ENCODE measurements around the gene PTGIR. TPM values are rescaled to one million over a fixed set of nuclear protein-coding genes. Genes with fewer than 3 reads are reported as not detected.

Gene PTGIR
- total RNA-seq, 1 experiment from 2014 or later, result not detected

- no TSS peak for BruUV-seq (replicated peaks)
- DNase-seq (ENCODE audit: low spot score), result peak; percentile 87
- no peaks in the 10 kb centered on the region for H3K9me3 ChIP-seq (ENCODE audit: low read depth, low read length, poor library complexity, severe bottlenecking)
- peaks cover 9% of the 10 kb centered on the region for H3K4me1 ChIP-seq (ENCODE audit: insufficient read depth, low read length, poor library complexity, severe bottlenecking)
- intact Hi-C loops (cut with micrococcal nuclease; ENCODE audit: unreplicated experiment), result no loop called here
- CTCF ChIA-PET, result no interaction called here
- H3K36me3 ChIP-seq (ENCODE audit: insufficient read depth, low read length, poor library complexity, severe bottlenecking), result no peaks in the 10 kb centered on the region
- no peaks in the 10 kb centered on the region for H3K27me3 ChIP-seq (replicated peaks; ENCODE audit: insufficient read depth, low read depth, low read length, poor library complexity)
- POLR2A ChIA-PET (ENCODE audit: low non-redundant PET), result no interaction called here
- H3K27ac ChIP-seq (ENCODE audit: low read depth, low read length, poor library complexity, severe bottlenecking), result no peak overlapping the region
- no peak for TF ChIP-seq EZH2 (IDR thresholded peaks at IDR 0.05; ENCODE audit: borderline replicate concordance, low read depth, low read length, poor library complexity, severe bottlenecking)
- TF ChIP-seq CTCF (conservative IDR thresholded peaks at IDR 0.05; ENCODE audit: low read depth, low read length), result no peak
- H3K4me3 ChIP-seq (ENCODE audit: low read depth, low read length, poor library complexity, severe bottlenecking), result no peak overlapping the region
Measured at GRCh38 chr19:46574533-46574932, 50.4 kb downstream of the PTGIR start.

GRCh38 chr19:46573679-46574498, 51.0 kb downstream of the PTGIR start:
- no TSS peak for BruUV-seq (replicated peaks)
- CTCF ChIA-PET, result interaction anchor here (1.0 kb wide), 1 partner anchor 28 kb away, joined by 8 read pairs; no protein-coding TSS in a partner anchor
- no peaks in the 10 kb centered on the region for H3K27me3 ChIP-seq (replicated peaks; ENCODE audit: insufficient read depth, low read depth, low read length, poor library complexity)
- no peaks in the 10 kb centered on the region for H3K36me3 ChIP-seq (ENCODE audit: insufficient read depth, low read length, poor library complexity, severe bottlenecking)
- POLR2A ChIA-PET (ENCODE audit: low non-redundant PET), result no interaction called here
- intact Hi-C loops (cut with micrococcal nuclease; ENCODE audit: unreplicated experiment), result no loop called here
- no peak overlapping the region for H3K4me3 ChIP-seq (ENCODE audit: low read depth, low read length, poor library complexity, severe bottlenecking)
- TF ChIP-seq CTCF (conservative IDR thresholded peaks at IDR 0.05; ENCODE audit: low read depth, low read length) (no peak), EZH2 (IDR thresholded peaks at IDR 0.05; ENCODE audit: borderline replicate concordance, low read depth, low read length, poor library complexity, severe bottlenecking) (no peak)
- H3K9me3 ChIP-seq (ENCODE audit: low read depth, low read length, poor library complexity, severe bottlenecking), result no peaks in the 10 kb centered on the region
- H3K4me1 ChIP-seq (ENCODE audit: insufficient read depth, low read length, poor library complexity, severe bottlenecking), result peaks cover 9% of the 10 kb centered on the region
- no peak overlapping the region for H3K27ac ChIP-seq (ENCODE audit: low read depth, low read length, poor library complexity, severe bottlenecking)
- DNase-seq (ENCODE audit: low spot score), result no peak

- H3K9me3 ChIP-seq (ENCODE audit: low read depth, low read length, poor library complexity, severe bottlenecking), result no peaks in the 10 kb centered on the region
- H3K36me3 ChIP-seq (ENCODE audit: insufficient read depth, low read length, poor library complexity, severe bottlenecking), result no peaks in the 10 kb centered on the region
- intact Hi-C loops (cut with micrococcal nuclease; ENCODE audit: unreplicated experiment), result no loop called here
- no peak overlapping the region for H3K27ac ChIP-seq (ENCODE audit: low read depth, low read length, poor library complexity, severe bottlenecking)
- no peaks in the 10 kb centered on the region for H3K27me3 ChIP-seq (replicated peaks; ENCODE audit: insufficient read depth, low read depth, low read length, poor library complexity)
- TF ChIP-seq CTCF (conservative IDR thresholded peaks at IDR 0.05; ENCODE audit: low read depth, low read length), result peak; percentile 46
- TF ChIP-seq EZH2 (IDR thresholded peaks at IDR 0.05; ENCODE audit: borderline replicate concordance, low read depth, low read length, poor library complexity, severe bottlenecking), result no peak
- BruUV-seq (replicated peaks), result no TSS peak
- DNase-seq (ENCODE audit: low spot score), result peak; percentile 61
- peaks cover 9% of the 10 kb centered on the region for H3K4me1 ChIP-seq (ENCODE audit: insufficient read depth, low read length, poor library complexity, severe bottlenecking)
- CTCF ChIA-PET, result interaction anchor here (0.5 to 1.0 kb wide), 5 partner anchors 29 to 899 kb away, joined by 3 read pairs; partner anchors contain the start of gene CALM3
- H3K4me3 ChIP-seq (ENCODE audit: low read depth, low read length, poor library complexity, severe bottlenecking), result no peak overlapping the region
- POLR2A ChIA-PET (ENCODE audit: low non-redundant PET), result no interaction called here
Measured at GRCh38 chr19:46571495-46571894, 53.4 kb downstream of the PTGIR start.

Other genes starting within 250 kb of the PTGIR start
- 24.5 and 32.1 TPM in 2 replicates for gene CCDC8, start 211.5 kb downstream of the PTGIR start, total RNA-seq (2021)
- not detected in 2 replicates for gene PNMA8C, start 196.2 kb downstream of the PTGIR start, total RNA-seq (2021)
- gene PNMA8A, start 153.5 kb downstream of the PTGIR start, total RNA-seq (2021), result 12.8 and 15.9 TPM in 2 replicates
- 0.75 and 0.81 TPM in 2 replicates for gene PNMA8B, start 129.2 kb downstream of the PTGIR start, total RNA-seq (2021)
- 272 and 291 TPM in 2 replicates for gene CALM3, start 23.8 kb downstream of the PTGIR start, total RNA-seq (2021)
- gene GNG8, start 11.1 kb upstream of the PTGIR start, total RNA-seq (2021), result not detected in 2 replicates
- 0.32 and 1.1 TPM in 2 replicates for gene DACT3, start 36.1 kb upstream of the PTGIR start, total RNA-seq (2021)
- 45.1 and 60.3 TPM in 2 replicates for gene PRKD2, start 92.0 kb upstream of the PTGIR start, total RNA-seq (2021)
- 23.6 and 26.1 TPM in 2 replicates for gene FKRP, start 121.0 kb upstream of the PTGIR start, total RNA-seq (2021)
- 134 and 157 TPM in 2 replicates for gene STRN4, start 121.4 kb upstream of the PTGIR start, total RNA-seq (2021)
- 283 and 295 TPM in 2 replicates for gene SLC1A5, start 163.5 kb upstream of the PTGIR start, total RNA-seq (2021)
- gene AP2S1, start 225.8 kb upstream of the PTGIR start, total RNA-seq (2021), result 226 and 241 TPM in 2 replicates
- 76.5 and 76.7 TPM in 2 replicates for gene ARHGAP35, start 235.9 kb upstream of the PTGIR start, total RNA-seq (2021)

All from A673 (cell line).